ENCODE measurements around the gene KDM4B. TPM values are rescaled to one million over a fixed set of nuclear protein-coding genes. Genes with fewer than 3 reads are reported as not detected.

KDM4B gene
- total and polyA plus RNA-seq, 7 donors, result 7.2 to 46.5 (median 21.4) TPM

DNA sequence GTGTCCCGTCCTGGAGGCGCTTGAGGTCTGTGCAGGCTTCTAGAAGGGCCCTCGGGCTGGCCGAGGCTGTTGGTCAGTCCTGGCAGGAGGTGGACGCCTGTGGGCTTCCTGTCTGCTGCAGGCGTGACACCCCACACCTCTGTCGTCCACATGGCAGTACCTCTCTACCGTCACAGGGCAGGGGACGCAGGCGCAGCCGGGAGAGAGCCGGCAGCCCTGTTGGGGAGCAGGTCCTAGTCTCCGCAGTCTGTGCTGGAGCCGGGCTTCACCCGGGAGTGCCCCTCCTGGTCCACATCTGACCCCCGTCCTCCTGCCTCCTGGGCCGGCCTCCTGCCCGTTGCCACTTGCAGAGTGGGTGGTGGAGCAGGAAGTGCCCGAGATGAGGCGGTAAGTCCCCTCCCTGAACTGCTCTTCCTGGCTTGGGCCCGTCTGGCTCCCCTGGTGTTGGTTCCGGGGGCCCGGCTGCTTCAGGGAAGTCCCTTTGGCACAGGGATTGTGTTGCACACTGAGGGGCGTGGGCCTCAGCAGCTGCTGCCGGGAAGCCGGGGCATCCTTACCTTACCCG is 106.0 kb downstream of the KDM4B start:
- DNase-seq, result no peak
- WGBS, 2 donors, result 82 to 90% methylated on average over 27 of the region's 27 CpGs
- no peak overlapping the region for H3K27ac ChIP-seq
- no peak overlapping the region for H3K4me3 ChIP-seq
- no peaks in the 10 kb centered on the region for H3K4me1 ChIP-seq
- peaks cover 7 to 76% (median 22%) of the 10 kb centered on the region in 4 donors for H3K36me3 ChIP-seq
- TF ChIP-seq CTCF (IDR thresholded peaks at IDR 0.05) (no peak), POLR2AphosphoS5 (IDR thresholded peaks at IDR 0.05) (no peak), EP300 (IDR thresholded peaks at IDR 0.05) (no peak), POLR2A (IDR thresholded peaks at IDR 0.05) (no peak)
- H3K9me3 ChIP-seq, result no peaks in the 10 kb centered on the region
- H3K27me3 ChIP-seq, result no peaks in the 10 kb centered on the region
- intact Hi-C loops (cut with DNase I), result no loop called here

- H3K27ac ChIP-seq, result no peak overlapping the region
- 72 to 91% methylated on average over 13 of the region's 13 CpGs for WGBS, 2 donors
- DNase-seq, result no peak
- intact Hi-C loops (cut with DNase I), result no loop called here
- H3K4me1 ChIP-seq, result no peaks in the 10 kb centered on the region
- H3K27me3 ChIP-seq, result no peaks in the 10 kb centered on the region
- peaks cover 7 to 75% (median 28%) of the 10 kb centered on the region in 4 donors for H3K36me3 ChIP-seq
- H3K9me3 ChIP-seq, result no peaks in the 10 kb centered on the region
- no peak overlapping the region for H3K4me3 ChIP-seq
- TF ChIP-seq EP300 (IDR thresholded peaks at IDR 0.05), result no peak
These were observed 106.7 kb downstream of the KDM4B start for GRCh38 chr19:5075597-5075996.

DNA sequence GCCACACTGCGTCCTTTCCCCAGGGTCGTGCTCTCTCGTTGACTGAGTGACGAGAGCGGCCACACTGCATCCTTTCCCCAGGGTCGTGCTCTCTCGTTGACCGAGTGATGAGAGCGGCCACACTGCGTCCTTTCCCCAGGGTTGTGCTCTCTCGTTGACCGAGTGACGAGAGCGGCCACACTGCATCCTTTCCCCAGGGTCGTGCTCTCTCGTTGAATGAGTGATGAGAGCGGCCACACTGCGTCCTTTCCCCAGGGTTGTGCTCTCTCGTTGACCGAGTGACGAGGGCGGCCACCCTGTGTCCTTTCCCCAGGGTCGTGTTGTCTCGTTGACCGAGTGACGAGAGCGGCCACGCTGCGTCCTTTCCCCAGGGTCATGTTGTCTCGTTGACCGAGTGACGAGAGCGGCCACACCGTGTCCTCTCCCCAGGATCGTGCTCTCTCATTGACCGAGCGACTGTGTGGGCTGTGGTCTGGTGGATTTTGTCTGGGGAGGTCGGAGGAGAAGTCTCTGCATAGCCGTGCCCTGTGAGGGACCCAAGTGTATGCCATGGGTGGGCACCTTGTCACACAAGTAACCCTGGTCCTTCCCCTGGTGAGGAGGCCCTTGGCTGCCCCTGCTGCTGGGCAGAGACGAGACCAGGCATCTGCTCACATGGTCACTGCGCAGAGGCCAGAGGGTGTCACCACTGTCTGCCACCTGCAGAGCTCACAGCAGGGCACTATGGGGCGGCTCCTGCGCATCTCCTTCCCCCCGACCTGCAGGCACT is 107.7 kb downstream of the KDM4B start:
- no peaks in the 10 kb centered on the region for H3K27me3 ChIP-seq
- no peak for TF ChIP-seq CTCF (IDR thresholded peaks at IDR 0.05)
- no peak for TF ChIP-seq POLR2A (IDR thresholded peaks at IDR 0.05)
- TF ChIP-seq EP300 (IDR thresholded peaks at IDR 0.05), result no peak
- TF ChIP-seq POLR2AphosphoS5 (IDR thresholded peaks at IDR 0.05), result no peak
- H3K4me3 ChIP-seq, result no peak overlapping the region
- H3K9me3 ChIP-seq, result no peaks in the 10 kb centered on the region
- peaks cover 8 to 77% (median 28%) of the 10 kb centered on the region in 4 donors for H3K36me3 ChIP-seq
- no peak for DNase-seq
- intact Hi-C loops (cut with DNase I), result no loop called here
- no peaks in the 10 kb centered on the region for H3K4me1 ChIP-seq
- WGBS, 2 donors, result 89 to 94% methylated on average over 36 to 43 of the region's 44 CpGs
- no peak overlapping the region for H3K27ac ChIP-seq

DNA sequence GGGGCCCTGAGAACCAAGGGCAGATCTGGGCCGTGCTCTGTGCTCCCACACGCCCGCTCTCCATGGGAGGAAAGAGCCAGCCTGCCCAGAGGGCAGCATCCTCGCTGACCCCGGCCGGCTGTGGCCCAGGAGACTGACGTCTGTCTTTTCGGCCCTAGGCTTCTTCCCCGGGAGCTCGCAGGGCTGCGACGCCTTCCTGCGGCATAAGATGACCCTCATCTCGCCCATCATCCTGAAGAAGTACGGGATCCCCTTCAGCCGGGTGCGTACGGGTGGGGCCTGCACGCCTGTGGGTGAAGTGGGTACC is 108.2 kb downstream of the KDM4B start:
- intact Hi-C loops (cut with DNase I), result no loop called here
- Histone ChIP-seq H3K4me1 (no peaks in the 10 kb centered on the region), H3K27ac (no peak overlapping the region), H3K27me3 (no peaks in the 10 kb centered on the region), H3K4me3 (no peak overlapping the region), H3K36me3 (peaks cover 12 to 77% (median 31%) of the 10 kb centered on the region in 4 donors), H3K9me3 (no peaks in the 10 kb centered on the region)
- WGBS, 2 donors, result 94 to 96% methylated on average over 19 of the region's 19 CpGs
- no peak for TF ChIP-seq POLR2A (IDR thresholded peaks at IDR 0.05)
- DNase-seq, result no peak

DNA sequence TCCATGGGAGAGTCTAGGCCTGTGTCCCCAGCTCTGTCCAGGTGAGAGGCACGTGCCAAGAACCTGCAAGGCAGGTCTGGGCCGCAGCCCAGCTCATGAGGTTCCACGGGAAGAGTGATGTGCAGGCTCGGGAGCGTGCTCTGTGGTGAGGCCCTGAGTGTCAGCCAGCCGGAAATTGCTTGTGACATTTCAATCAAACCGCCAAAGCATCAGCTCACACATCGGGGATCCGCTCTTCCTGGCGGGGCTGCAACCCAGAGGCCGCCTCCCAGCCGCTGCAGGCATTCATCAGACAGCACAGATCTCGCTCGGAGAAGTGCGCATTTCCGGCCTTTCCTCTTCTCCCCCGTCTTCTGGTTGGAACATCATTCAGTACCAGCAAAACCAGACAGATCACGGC is 109.3 kb downstream of the KDM4B start:
- Histone ChIP-seq H3K27ac (no peak overlapping the region), H3K4me1 (no peaks in the 10 kb centered on the region), H3K4me3 (no peak overlapping the region), H3K27me3 (no peaks in the 10 kb centered on the region), H3K9me3 (no peaks in the 10 kb centered on the region), H3K36me3 (peaks cover 23 to 83% (median 36%) of the 10 kb centered on the region in 4 donors)
- DNase-seq, result no peak
- WGBS, 2 donors, result 92% methylated on average over 18 of the region's 18 CpGs
- intact Hi-C loops (cut with DNase I), result no loop called here
- TF ChIP-seq EP300 (IDR thresholded peaks at IDR 0.05) (no peak), POLR2AphosphoS5 (IDR thresholded peaks at IDR 0.05) (no peak), POLR2A (IDR thresholded peaks at IDR 0.05) (no peak), CTCF (IDR thresholded peaks at IDR 0.05) (no peak)
